Mammary epithelial cell (primary cell): ENCODE measurements around the gene SH3BGRL2.

ENCODE experiments used
- CTCF ChIP-seq, 2 donors: IDR thresholded peaks in 1 of 2; conservative IDR thresholded peaks in 1 of 2; 2 replicates each; pipeline ENCODE4 v1.5.1; 2011 to 2012; ENCODE audit warnings: inconsistent platforms in 2 of 2, low read length in 2 of 2, mild to moderate bottlenecking in 2 of 2, control low read depth in 1 of 2, low read depth in 1 of 2; ENCODE audit not compliant: insufficient read depth in 1 of 2; ENCODE audit errors: extremely low read depth in 1 of 2
- EZH2 ChIP-seq: IDR thresholded peaks from 2 replicates; pipeline ENCODE4 v1.6.1; 2012; ENCODE audit warnings: low read length, inconsistent platforms, borderline replicate concordance

DNA sequence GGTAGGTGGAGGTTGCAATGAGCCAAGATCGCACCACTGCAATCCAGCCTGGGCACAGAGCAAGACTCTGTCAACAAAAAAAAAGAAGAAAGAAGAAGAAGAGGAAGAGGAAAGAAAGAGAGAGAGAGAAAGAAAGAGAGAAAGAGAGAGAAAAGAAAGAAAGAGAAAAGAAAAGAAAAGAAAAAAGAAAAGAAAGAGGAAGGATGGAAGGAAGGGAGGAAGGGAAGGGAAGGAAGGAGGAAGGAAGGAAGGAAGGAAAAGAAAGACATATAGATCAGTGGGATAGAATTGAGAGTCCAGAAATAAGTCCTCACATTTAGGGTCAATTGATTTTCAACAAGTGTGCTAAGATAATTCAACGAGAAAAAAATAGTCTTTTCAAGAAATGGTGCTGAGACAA lies 34.0 kb upstream of the SH3BGRL2 start:
- TF ChIP-seq CTCF (conservative IDR thresholded peaks at IDR 0.05 in 1 of 2, IDR thresholded peaks at IDR 0.05 in 1 of 2; ENCODE audit: extremely low read depth in 1 of 2, insufficient read depth in 1 of 2, low read depth in 1 of 2, low read length in 2 of 2) (no peak), EZH2 (no peak)
